ENCODE data around the gene HTATSF1. TPM values are rescaled to one million over a fixed set of nuclear protein-coding genes. Genes with fewer than 3 reads are reported as not detected.

HTATSF1 gene
- total RNA-seq, 1 experiment from 2014 or later: 49.5 TPM

GRCh38 chrX:136473663-136474062 lies 23.7 kb upstream of the HTATSF1 start:
- peaks cover 4% of the 10 kb centered on the region for H3K27me3 Mint-ChIP-seq (ENCODE audit: low read depth)
- no peak overlapping the region for H2BK120ac ChIP-seq (ENCODE audit: low read depth, low read length, poor library complexity, severe bottlenecking)
- peaks cover 57 to 65% of the 10 kb centered on the region in 2 experiments for H3K9me3 Mint-ChIP-seq
- no peaks in the 10 kb centered on the region for H3K4me1 Mint-ChIP-seq
- TF ChIP-seq CTCF (conservative IDR thresholded peaks at IDR 0.05): no peak
- no peak overlapping the region for H2AK5ac ChIP-seq (ENCODE audit: insufficient read length, low read length)
- no peaks in the 10 kb centered on the region for H3K4me1 ChIP-seq (ENCODE audit: insufficient read depth, low read length)
- H3K79me1 ChIP-seq (ENCODE audit: insufficient read depth, low read depth, low read length, poor library complexity, severe bottlenecking): no peaks in the 10 kb centered on the region
- H3K36me3 Mint-ChIP-seq (ENCODE audit: insufficient read depth in 1 of 3, low read depth in 3 of 3): peaks cover 0 to 5% (median 3%) of the 10 kb centered on the region in 3 experiments; a peak in 3 of 7 replicates
- no peak overlapping the region for H3K27ac Mint-ChIP-seq
- H3K79me2 ChIP-seq (ENCODE audit: insufficient read depth, low read length): no peaks in the 10 kb centered on the region
- H3K56ac ChIP-seq (ENCODE audit: insufficient read length, low read depth, low read length): no peak overlapping the region
- no peak for DNase-seq
- no peak overlapping the region for H3K18ac ChIP-seq (ENCODE audit: insufficient read length, low read depth, low read length)
- no peak overlapping the region for H2BK15ac ChIP-seq (ENCODE audit: low read depth, low read length)
- no peak overlapping the region for H3T11ph ChIP-seq (ENCODE audit: low read length)
- no peak overlapping the region for H3K27ac ChIP-seq (ENCODE audit: insufficient read length, low read depth, low read length)
- peaks cover 53% of the 10 kb centered on the region for H3K9me3 ChIP-seq (ENCODE audit: control insufficient read depth, low read depth, low read length)
- H3K9ac ChIP-seq (ENCODE audit: extremely low read depth, insufficient read length, low read length): no peak overlapping the region
- H4K5ac ChIP-seq (ENCODE audit: insufficient read length, low read depth, low read length): no peak overlapping the region
- no peak overlapping the region for H3K4me2 ChIP-seq (ENCODE audit: insufficient read depth, insufficient read length, low read length)
- H3K27me3 ChIP-seq (ENCODE audit: insufficient read depth, low read length): no peaks in the 10 kb centered on the region
- H3K4ac ChIP-seq (ENCODE audit: low read depth, low read length): no peak overlapping the region
- H2BK20ac ChIP-seq (ENCODE audit: low read depth, low read length, poor library complexity, severe bottlenecking): no peak overlapping the region
- H3K23ac ChIP-seq (ENCODE audit: insufficient read length, low read depth, low read length): no peak overlapping the region
- H3K23me2 ChIP-seq (ENCODE audit: insufficient read length, low read depth, low read length, poor library complexity, severe bottlenecking): no peaks in the 10 kb centered on the region
- WGBS (ENCODE audit: extremely low coverage, insufficient read length, low lambda C conversion rate): no CpG with 5 or more reads among the region's 4 CpGs
- H2BK5ac ChIP-seq (ENCODE audit: insufficient read length, low read length): no peak overlapping the region
- H4K91ac ChIP-seq (ENCODE audit: insufficient read length, low read depth, low read length): no peak overlapping the region
- no peak overlapping the region for H2AFZ ChIP-seq (ENCODE audit: low read length)
- no peak overlapping the region for H4K8ac ChIP-seq (replicated peaks; ENCODE audit: insufficient read length, low read depth, low read length)
- no peak overlapping the region for H2BK12ac ChIP-seq (ENCODE audit: insufficient read length, low read depth, low read length)
- no peak overlapping the region for H3K4me3 Mint-ChIP-seq
- no peaks in the 10 kb centered on the region for H4K20me1 ChIP-seq (ENCODE audit: control insufficient read depth, insufficient read depth, insufficient read length)
- no peak overlapping the region for H3K14ac ChIP-seq (ENCODE audit: insufficient read depth, low read length)

Data from H9 (cell line).